NCI-H1092 treated with DMSO at 0.1 percent for 48 hours (cell line): ENCODE data around the gene ZBTB21.

Experiments
- DNase-seq: peaks from one replicate; lab custom pipeline; 2025; lab: John Stamatoyannopoulos, UW

The ZBTB21 gene

DNA sequence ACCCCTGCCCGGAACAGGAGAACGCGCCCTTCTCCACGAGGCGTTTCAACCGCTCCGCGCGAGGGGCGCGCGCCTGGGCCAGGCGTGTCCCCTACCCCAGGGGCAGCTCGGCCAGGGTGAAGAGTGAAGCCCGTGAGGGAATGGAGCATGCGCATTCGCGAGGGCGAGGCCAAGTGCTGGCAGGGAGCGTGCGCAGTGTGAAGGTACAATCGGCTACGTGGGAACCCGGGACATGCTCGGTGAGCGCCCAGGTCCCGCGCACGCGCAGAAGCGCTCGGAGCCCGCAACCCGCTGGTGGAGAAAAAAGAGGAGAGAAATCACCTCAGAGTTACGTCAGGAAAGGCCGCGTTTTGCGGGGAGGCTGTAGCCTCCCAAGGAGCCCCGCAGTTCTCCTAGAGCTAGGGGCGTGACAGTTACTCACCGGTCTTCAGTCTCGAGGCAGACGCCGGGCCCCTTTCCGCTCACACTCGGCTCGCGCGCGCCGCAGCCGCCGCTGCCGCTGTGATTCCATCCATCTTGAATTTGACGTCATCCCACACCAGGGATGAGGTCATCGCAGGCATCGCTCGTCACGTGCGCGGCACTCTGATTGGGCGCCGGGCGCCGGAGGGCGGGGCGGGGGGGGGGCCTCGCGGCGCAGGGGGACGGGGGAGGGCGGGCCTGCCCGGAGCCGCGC is at the start of gene ZBTB21:
ZBTB21 (minus strand) TSS at position 530 of the 676 bp plus-strand sequence. CDS start 16,265 bp downstream, outside the sequence.
- DNase-seq, result peak; percentile 100

DNA sequence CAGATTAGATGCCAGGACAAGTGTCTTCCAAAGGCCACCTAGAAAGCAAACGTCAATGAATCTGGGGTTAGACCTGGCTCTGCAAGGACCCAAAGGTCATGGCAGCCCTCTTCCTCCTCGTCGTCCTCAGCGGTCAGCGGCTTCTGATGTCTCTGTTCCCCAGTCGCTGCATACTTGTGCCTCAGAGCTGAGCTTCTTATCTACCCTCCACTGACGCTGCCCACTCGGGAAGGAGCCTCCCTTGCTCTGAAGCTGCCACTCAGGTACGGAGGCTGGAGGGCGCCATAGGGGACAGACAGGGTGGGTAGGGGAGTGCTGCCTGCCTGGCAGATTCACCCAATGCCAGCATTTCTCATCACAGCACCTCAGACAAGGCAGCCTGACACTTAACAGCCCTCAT is 49.6 kb upstream of the ZBTB21 start:
- DNase-seq, result no peak

DNA sequence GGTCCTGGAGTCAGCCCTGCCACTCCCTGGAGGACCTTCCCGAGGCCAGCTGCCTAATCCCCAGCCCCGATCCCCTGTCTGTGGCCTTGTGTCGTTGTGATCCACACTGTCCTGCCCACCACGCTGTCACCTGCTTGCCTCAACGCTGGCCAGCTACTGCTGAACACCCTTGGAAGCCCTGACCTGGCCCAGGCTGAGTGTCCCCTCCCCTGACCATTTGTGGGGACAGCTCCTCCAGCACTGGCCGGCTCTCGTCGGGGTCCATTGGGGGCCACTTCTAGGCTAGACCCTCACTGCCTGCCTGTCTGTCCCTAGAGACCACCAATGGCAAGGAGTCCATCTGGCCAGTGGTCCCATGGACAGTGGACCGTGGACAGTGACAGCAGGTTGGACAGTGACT is 49.0 kb upstream of the ZBTB21 start:
- DNase-seq, result no peak

DNA sequence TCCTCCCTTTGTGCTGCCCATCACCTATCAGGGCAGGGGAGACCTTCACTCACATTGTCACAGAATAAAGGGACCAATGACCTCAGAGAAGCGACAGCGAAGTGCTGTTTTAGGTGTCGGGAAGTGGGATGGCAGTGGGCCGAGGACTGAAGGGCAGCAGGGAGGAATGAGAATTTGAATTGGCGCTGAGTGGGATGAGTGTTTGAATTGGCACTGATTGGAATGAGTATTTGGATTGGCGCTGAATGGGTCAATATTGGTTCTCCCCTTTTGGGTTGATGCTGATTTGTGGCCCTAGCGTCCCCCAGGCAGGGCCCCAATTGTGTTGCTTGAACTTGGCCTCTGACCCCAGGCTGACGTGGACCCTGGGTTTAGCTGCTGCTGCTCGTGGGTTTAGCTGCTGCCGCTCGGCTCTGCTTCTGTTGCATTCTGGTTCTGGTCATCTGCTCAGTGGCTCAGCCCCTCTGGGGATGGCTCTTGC is 48.5 kb upstream of the ZBTB21 start:
- peak; percentile 88 for DNase-seq

DNA sequence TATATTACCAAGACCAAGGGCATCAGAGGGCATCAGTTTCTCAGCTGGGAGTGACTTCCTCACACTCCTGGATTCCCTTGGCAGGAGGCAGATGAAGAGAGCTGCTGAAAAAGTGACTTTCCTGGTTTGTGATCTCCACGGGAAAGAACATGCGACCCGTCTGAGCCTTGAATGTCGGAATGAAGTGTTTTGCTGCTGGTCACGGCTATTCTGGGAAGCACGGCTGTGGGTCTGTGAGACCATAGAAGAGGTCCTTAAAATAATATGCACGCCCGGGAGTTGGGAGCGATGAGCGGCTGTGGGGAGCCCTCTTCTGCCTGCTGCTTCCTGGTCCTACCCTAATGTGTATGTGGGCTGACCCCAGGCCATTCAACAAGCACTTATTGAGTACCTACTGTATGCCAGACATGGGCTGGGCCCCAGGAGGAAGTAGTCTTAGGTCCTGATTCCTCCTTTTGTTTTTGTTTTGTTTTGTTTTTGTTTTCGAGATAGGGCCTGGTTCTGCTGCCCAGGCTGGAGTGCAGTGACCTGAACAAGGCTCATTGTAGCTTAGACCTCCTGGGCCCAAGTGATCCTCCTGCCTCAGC is 47.8 kb upstream of the ZBTB21 start:
- DNase-seq, result no peak

DNA sequence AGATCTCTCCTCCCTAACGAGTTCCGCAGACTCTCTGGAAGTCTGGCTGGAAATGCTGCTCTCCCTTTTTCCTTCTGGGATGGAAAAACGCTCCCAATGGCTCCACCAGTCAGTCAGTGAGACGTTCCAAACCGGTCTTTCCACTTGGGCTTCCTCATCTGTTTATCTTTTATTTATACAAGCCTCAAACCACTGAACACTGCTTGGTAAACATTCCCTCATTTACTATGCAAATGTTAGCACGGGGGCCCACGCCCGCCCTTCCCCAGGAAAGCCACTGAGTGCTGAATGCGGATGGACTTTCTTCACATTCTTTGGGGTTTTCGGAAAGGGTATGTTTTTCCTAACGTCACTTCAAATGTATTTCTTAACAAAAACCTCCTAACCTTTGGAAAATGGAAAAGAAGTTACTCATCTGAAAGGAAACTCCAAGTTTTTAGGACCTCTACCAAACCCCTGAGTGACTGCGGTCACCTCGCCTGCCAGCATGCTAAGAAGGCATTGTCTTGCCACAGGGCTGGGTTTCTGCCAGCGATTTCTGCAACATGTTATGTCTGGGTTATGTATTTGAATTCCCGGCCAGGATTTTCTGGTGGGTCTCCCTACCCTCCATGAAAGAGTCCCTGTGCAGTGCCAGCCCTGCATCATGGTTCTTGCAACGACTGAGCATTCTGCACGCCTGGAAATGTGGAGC is 47.0 kb upstream of the ZBTB21 start:
- DNase-seq, result peak; percentile 42

DNA sequence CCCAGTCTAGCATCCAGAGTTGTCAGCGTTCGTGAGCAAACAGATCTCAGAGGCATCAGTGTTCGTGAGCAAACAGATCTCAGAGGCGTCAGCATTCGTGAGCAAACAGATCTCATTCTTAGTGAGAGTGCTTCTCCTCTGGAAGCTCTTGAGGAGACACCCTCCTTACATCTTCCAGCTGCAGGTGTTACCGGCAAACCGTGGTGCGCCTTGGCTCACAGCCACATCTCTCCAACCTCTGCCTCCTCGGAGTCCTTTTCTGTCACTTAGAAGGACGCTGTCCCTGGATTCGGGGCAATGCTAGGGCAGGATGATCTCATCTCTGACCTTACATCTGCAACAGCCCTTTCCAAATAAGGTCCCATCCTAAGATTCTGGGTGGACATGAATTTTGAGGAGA is 46.3 kb upstream of the ZBTB21 start:
- peak; percentile 53 for DNase-seq

DNA sequence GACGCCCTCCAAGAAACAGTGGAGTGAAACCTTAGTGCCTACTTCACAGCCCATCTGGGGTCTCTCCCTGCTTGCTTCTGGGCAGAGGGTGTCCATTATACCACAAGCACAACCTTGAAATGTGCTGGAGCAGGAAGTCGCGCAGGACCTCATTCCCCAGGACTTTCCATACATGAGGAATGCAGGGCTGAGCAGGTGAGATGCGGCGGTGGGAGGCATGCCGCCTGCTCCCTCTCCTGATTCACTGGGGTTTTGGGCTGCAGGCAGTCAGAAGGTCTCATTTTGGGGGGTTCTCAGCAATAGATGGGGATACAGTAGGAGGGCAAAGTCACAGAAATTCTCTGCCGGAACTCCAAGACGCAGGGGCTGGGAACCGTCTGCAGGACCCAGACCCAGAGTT is 45.3 kb upstream of the ZBTB21 start:
- DNase-seq, result no peak

DNA sequence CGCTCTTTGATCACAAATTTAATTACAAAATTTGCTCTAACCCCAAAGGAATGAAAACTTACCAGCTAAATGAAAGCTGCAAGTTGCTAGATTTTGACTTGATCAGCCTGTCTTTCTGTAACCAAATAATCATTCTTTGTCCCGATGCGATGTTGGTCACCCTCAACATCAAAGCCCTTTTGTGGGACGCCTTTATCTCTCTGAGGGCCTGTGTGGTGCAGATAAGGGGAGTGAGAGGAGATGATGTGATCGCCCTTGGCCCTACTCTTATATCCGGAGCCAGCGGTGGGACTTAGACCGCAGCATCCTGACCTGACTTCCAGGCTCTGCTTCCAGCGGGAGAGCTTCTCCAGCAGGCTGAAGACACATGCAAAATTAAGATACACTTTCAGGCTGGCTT is 41.6 kb upstream of the ZBTB21 start:
- DNase-seq, result no peak

DNA sequence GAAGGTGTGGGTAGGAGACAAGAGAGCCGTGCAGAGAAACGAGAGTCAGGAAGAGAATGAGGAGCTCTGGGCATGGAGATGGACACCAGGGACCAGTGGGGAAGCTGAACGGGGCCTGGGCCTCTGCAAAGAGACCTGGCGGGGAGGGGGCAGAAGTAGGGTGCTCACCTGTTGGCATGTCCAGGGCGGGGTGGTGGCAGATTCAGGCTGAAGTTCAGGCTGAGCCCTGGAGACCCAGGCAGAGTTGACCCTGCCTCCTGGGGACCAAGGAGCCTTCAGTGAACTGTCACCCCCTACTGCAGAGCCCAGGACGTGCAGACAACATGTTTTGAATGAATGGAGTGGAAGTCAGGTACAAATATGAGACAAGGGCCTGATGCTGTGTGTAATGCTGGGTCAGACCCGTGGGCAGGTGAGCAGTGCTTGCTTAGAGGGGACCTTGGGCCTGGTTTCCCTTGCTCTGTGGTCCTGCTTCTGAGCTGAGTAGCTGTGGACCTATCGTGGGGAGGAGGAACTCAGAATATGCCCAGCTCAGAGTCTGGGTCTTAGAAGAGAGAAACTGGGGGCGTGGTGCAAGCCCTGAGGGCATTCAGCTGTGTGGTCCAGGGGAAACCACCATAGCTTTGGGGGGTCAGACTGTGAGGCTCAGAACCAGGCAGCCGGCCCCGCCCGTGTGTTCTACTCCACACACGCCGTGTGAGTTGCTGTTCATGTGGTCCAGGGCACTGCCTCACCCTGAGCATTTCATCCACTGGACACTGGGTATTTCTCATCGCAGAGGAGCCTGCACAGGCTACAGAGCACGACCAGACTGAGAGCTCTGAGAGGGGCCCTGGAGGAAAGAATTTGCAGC is 39.6 kb upstream of the ZBTB21 start:
- DNase-seq, result no peak

DNA sequence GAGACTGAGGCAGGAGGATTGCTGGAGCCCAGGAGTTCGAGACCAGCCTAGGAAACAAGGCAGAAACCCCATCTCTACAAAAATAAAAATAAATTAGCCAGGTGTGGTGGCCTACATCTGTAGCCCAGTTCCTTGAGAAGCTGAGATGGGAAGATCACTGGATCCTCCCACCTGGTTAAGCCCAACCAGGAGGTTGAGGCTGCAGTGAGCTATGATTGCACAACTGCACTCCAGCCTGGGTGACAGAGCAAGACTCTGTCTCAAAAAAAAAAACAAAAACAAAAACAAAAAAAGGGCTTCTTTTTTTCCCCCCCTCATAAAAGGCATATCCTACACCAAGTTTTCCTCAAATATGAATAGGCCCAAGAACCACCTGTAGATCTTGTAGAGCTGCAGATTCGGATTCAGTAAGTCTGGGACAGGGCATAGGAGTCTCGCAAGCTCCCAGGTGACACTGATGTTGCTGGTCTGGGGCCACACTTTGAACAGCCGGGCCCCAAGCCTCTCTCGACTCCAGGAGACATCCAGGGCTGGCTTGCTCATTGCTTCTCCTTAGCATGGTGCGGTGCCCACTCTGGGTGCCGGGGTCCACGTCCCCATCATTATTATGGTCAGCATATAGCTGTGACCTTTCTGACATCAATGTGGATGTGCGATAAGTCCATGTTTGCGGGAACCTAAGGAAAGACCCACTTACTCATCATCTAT is 38.9 kb upstream of the ZBTB21 start:
- DNase-seq, result no peak

DNA sequence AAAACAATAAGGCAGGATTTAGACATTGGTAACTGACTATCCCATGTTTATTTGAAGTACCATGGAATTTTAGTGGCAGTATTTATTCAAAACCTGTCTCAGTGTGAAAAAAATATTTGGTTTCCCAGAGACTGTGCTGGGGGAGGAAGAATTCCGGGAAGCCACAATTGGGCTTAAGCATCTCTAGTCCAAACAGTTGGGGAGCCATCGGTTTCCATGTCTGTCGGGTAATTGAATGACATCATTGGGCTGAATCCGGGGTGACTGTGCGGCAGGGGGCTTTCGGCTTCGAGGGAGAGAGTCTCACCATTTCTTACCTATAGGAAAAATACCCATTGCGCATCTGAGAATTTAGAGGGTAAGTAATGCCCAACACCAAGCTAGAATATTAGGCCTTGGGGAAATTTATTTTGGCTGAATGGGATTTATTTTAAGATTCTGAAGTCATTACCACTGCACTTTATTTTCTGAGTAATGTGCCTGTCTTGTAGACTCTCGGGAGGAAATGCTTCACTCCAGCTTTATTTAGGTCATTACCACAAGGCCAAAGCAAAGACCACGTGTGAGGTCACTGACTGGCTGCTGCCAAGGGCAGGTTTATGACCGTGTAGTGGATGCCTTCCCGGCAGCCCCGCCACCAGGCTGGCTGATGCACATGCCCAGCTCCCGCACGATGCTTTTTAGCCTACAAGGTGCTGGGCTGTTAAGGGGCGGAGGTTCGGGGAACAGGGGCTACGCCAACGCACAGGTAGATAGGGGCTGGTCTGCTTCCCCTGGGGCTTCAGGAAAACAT is 37.9 kb upstream of the ZBTB21 start:
- DNase-seq, result no peak

DNA sequence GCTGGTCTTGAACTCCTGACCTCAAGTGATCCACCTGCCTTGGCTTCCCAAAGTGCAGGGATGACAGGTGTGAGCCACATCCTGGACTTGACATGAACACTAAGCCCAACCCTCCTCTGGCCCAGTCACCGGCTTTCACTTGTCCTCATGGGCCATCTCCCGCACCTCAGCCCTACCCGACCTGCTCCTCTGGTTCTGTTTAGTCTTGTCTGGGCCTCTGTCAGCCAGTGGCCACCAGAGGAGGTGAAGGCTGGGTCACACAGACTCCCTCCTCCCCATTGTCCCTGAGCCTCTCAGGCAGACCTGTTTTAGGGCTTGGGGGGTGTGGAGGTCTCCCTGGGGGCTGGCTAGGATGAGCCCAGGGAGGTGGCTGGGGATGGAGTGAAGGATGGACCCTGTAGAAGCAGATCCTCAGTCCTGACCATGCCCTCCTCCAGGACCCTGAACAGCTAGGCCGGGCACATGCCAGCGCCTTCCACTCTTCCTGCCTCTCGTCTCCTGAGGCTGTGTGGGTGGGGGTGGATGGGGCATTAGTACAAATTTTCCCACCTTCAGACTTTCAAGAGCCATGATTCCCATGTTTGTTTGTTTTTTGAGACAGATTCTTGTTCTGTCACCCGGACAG is 34.8 kb upstream of the ZBTB21 start:
- no peak for DNase-seq

DNA sequence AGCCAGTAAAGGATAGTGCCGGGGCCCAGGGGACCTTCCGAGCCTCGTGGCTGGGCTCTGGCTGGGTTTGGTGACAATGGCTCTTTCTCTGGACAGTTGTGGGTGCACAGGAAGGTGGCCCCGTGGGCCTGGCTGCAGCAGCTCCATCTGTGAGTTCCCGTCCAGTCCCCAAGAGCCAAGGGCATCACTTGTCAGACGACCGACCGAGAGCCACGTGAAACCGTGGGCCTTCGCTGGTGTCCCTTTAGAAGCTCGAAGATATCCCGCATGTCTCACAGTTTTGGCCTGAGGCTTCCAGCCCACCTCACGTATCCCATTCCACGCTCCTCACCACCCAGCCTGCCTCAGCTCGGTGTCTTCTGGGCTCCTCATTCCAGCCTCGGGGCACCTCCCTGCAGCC is 33.8 kb upstream of the ZBTB21 start:
- DNase-seq, result no peak

DNA sequence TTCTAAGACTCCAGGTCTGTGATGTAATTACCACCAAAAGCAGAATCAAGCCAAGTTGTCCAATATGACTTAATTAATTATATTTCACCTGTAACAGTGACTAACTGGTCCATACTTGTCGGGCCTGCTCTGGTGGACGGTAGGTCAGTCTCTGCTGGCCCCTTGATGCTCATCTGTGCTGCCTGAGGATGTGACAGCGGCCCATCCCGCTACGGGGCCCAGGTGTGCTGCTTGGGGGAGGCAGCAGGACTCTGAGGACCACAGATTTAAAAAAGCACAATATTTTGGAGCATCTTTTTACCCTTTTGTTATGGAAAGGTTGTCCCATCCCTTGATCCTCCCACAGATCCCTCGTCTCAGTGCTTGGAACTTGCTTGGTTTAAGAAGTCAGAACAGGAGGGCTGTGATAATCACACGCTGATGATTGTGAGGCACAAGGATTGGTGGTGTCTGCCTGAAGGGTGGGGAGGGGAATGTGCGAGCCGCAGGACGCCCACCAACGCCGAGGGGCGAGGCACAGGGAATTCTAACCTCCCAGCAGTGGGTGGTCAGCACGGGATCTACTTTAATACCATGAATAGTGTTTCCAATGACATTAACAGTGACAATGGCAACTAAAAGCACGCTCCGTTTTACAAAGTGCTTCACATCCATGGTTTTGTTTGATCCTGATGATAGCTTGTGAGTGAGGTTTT is 33.2 kb upstream of the ZBTB21 start:
- no peak for DNase-seq

DNA sequence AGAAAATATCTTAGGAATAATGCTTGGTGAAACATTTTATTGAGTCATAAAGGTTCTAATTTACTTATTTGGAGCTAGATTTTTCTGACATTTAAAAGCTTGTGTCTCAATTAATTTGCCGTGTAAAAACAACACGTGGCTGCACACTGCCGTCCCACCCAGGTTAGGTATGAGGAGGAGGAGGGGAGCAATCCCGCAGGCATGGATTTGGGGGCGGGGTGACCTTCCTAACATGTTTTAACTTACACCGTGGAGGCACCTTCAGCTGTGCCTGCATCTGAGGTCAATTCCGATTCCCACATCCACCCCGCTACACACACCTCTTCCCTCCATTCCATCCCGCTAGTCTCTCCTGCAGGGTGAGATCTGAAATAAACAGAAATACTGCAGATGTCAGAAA is 32.5 kb upstream of the ZBTB21 start:
- DNase-seq, result no peak

DNA sequence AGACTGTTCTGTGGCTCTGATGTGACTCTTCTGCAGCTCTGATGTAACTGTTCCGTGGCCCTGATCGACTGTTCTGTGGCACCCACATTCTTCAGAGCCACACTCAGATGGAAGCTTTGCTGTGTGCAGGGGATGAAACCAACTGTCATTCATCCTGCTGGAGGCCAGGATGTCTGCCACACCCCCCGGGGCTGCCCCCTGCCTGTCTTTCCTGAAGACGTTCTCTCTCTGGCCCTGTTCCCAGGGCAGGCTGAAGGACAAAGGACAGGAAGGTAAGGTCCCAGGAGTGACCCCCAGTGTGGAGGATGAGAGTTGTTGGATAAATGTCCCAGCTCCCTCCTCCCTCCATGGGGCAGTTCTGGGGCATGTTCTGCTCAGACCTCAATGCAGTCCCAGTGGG is 31.6 kb upstream of the ZBTB21 start:
- DNase-seq, result no peak

DNA sequence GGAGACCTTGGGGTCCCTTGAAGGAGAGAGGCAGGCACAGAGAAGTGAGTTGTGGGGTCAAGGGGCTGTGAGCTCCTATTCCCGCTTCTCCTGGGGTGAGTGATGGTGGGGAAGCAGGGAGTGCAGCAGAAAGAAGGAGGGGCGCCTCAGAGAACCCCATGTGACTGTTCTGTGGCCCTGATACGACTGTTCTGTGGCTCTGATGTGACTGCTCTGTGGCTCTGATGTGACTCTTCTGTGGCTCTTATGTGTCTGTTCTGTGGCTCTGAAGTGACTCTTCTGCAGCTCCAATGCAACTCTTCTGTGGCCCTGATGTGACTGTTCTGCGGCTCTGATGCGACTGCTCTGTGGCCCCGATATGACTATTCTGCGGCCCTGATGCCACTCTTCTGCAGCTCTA is 31.1 kb upstream of the ZBTB21 start:
- DNase-seq, result no peak

DNA sequence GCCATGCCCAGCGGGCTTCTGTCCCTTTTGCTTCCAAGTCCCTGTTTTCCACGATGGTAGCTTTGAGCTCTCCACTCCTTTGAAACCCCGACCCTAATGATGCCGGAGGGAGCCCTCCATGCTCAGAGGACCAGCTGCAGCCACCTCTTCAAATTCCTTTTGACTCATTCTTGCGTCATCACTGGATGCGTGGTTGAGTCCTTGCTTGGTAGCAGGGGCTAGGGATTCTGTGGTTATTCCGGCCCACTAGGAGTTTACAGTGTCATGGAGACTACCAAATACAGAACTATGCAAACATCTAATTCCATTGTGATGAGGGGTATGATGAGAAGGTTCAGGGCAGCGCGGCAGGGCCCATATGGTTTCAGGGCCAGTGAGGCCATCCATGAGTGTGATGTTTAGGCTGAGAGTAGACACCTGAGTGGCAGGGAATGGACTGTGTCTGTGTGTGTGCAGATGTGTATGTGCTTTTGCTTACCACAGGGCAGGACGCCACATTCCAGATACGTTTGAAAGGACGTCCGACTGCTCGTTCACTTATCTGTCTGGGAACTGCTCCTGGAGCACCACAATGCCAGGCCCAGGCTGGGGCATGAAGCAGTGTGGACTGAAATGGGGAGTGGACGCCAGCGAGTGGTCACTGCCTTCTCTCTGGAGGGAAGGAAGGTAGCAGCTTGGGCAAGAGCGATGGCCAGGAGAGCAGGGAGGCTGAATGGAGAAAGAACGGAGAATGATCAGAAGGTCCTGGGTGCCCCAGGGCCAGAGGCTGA is 30.4 kb upstream of the ZBTB21 start:
- DNase-seq, result no peak
